HepG2 (cell line): Measurements from ENCODE around the gene DBN1. TPM values are rescaled to one million over a fixed set of nuclear protein-coding genes. Genes with fewer than 3 reads are reported as not detected.

Experiments used
- ARHGAP35 ChIP-seq: sonication (generic); formaldehyde crosslinking; IDR thresholded peaks from 2 replicates; pipeline ENCODE4 v1.9.0; 2022; ENCODE audit warnings: mild to moderate bottlenecking, inconsistent platforms, moderate library complexity, missing genetic modification reagents, borderline replicate concordance
- HMG20B ChIP-seq: conservative IDR thresholded peaks from 2 replicates; pipeline ENCODE4 v1.6.1; 2016; ENCODE audit warnings: missing genetic modification reagents, missing compliant biosample characterization
- HOXD1 ChIP-seq: sonication (generic); formaldehyde crosslinking; IDR thresholded peaks from 2 replicates; pipeline ENCODE4 v1.5.0; 2020; ENCODE audit warnings: missing genetic modification reagents
- MAFF ChIP-seq: IDR thresholded peaks from 2 replicates; pipeline ENCODE4 v1.6.1; 2011; ENCODE audit warnings: low read depth, low read length, improper control_type of control experiment
- MED1 ChIP-seq: sonication (generic); formaldehyde crosslinking; IDR thresholded peaks from 2 replicates; pipeline ENCODE4 v1.4.0; 2020; ENCODE audit warnings: missing genetic modification reagents
- MEF2D ChIP-seq: sonication (generic); formaldehyde crosslinking; IDR thresholded peaks from 2 replicates; pipeline ENCODE4 v1.5.1; 2020; ENCODE audit warnings: mild to moderate bottlenecking, missing genetic modification reagents
- SNAPC2 ChIP-seq: sonication (generic); formaldehyde crosslinking; IDR thresholded peaks from 2 replicates; pipeline ENCODE4 v1.8.1; 2022; ENCODE audit warnings: mild to moderate bottlenecking, missing genetic modification reagents
- TBX2 ChIP-seq: sonication (generic); formaldehyde crosslinking; IDR thresholded peaks from 2 replicates; pipeline ENCODE4 v1.5.0; 2020; ENCODE audit warnings: missing genetic modification reagents, mild to moderate bottlenecking, borderline replicate concordance
- THYN1 ChIP-seq: sonication (generic); formaldehyde crosslinking; IDR thresholded peaks from 2 replicates; pipeline ENCODE4 v1.8.1; 2023; ENCODE audit warnings: low read depth, mild to moderate bottlenecking, moderate library complexity, missing genetic modification reagents, borderline replicate concordance
- ZNF205 ChIP-seq: IDR thresholded peaks from 2 replicates; pipeline ENCODE4 v1.6.1; 2018; ENCODE audit warnings: missing biosample characterization, missing genetic modification reagents
- ZNF274 ChIP-seq: sonication (generic); formaldehyde crosslinking; IDR thresholded peaks from 2 replicates; pipeline ENCODE4 v1.5.1; 2020; ENCODE audit warnings: mild to moderate bottlenecking, missing genetic modification reagents
- ZNF331 ChIP-seq: sonication (generic); formaldehyde crosslinking; IDR thresholded peaks from 2 replicates; pipeline ENCODE4 v1.4.0; 2020; ENCODE audit warnings: missing genetic modification reagents
- ZNF547 ChIP-seq: sonication (generic); formaldehyde crosslinking; IDR thresholded peaks from 2 replicates; pipeline ENCODE4 v1.5.1; 2020; ENCODE audit warnings: mild to moderate bottlenecking, missing genetic modification reagents
- ZNF644 ChIP-seq: IDR thresholded peaks from 2 replicates; pipeline ENCODE4 v1.6.1; 2016; ENCODE audit warnings: low read depth
- ZNF788 ChIP-seq: sonication (generic); formaldehyde crosslinking; IDR thresholded peaks from 2 replicates; pipeline ENCODE4 v1.5.0; 2020; ENCODE audit warnings: mild to moderate bottlenecking, missing genetic modification reagents, borderline replicate concordance
- polyA plus RNA-seq, 8 experiments: library from polyadenylated mRNA; depleted of rRNA in 3 of 8; stranded (reverse) in 7 of 8; unstranded in 1 of 8; fragments of >200 nt; fragmentation: Illumina TruSeq in 4 of 8; extraction: Trizol in 4 of 8; gene quantifications; 2 replicates each; pipeline versions ENCODE4 v1.2.1 to v1.2.3, GENCODE V29; 2011 to 2016; ENCODE audit warnings: low read depth in 4 of 8, missing spikeins in 1 of 8, mixed read lengths in 1 of 8; ENCODE audit not compliant: insufficient read depth in 1 of 8
- total RNA-seq, 5 experiments: library from RNA; depleted of rRNA; stranded (reverse); fragments of >200 nt; fragmentation: Illumina TruSeq; extraction: Trizol; gene quantifications; 2 replicates each; pipeline ENCODE4 v1.2.3, GENCODE V29; 2016; ENCODE audit warnings: low read depth in 1 of 5
- TF ChIP-seq, protein P1 (sequence below): sonication (generic); formaldehyde crosslinking; IDR thresholded peaks from 2 replicates; pipeline ENCODE4 v1.4.0; 2020; ENCODE audit warnings: mild to moderate bottlenecking, missing genetic modification reagents
- TF ChIP-seq, protein P2 (sequence below): sonication (generic); formaldehyde crosslinking; conservative IDR thresholded peaks from 2 replicates; pipeline ENCODE4 v1.4.0; 2020; ENCODE audit warnings: missing genetic modification reagents
- TF ChIP-seq, protein P3 (sequence below): sonication (generic); formaldehyde crosslinking; IDR thresholded peaks from 2 replicates; pipeline ENCODE4 v1.4.0; 2020; ENCODE audit warnings: mild to moderate bottlenecking, missing genetic modification reagents, borderline replicate concordance
- TF ChIP-seq, protein P4 (sequence below): sonication (generic); formaldehyde crosslinking; IDR thresholded peaks from 2 replicates; pipeline ENCODE4 v1.9.0; 2021; ENCODE audit warnings: missing genetic modification reagents, borderline replicate concordance
- TF ChIP-seq, protein P5 (sequence below): sonication (generic); formaldehyde crosslinking; conservative IDR thresholded peaks from 2 replicates; pipeline ENCODE4 v1.4.0; 2020; ENCODE audit warnings: missing genetic modification reagents

The DBN1 gene
- total and polyA plus RNA-seq, 2 of the 13 experiments (the other 11 are each of a cell fraction or from before 2014, with no cell fraction given), result 27.0 to 37.3 TPM

DNA sequence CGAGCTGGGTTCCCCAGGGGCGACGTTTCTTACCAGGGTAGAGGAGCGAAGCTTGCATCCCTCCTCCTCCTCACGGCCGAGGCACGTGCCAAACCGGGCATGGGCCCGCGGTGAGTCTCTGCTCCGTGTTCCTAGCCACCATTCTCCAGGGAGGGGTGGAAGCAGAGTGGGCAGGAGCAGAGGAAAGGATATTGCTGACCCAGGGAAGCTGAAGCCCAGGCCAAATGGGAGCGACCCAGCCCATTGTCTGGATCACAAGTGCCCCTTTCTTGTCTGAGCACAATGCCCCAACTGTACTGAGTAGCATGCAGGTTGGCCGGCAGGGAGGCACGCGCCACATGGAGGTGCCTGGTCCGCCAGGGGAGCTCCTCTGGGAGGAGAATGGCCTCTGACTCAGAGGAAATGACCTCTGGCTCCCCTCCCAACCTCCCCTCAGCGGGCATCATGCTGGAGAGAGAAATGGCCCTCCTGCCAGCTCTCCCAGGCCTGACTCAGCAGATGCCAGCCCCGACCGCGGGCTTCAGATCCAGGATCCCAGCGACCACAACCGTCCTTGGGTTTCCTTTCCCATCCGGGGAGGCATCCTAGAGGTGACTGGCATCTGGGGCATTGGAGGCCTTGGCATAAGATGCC lies 25.7 kb downstream of the DBN1 start (continued):
- TF ChIP-seq ZNF274, result 0 out of 2 replicates have a peak, but pooled peaks have one; percentile 36
- 0 out of 2 replicates have a peak, but pooled peaks have one; percentile 21 for TF ChIP-seq HMG20B (CRISPR knock-in tag)
- TF ChIP-seq ZNF788 (CRISPR knock-in tag), result peak; percentile 40; the same call in 1 of the 2 replicates
- no peak for TF ChIP-seq ARHGAP35
- TF ChIP-seq, protein P1, sequence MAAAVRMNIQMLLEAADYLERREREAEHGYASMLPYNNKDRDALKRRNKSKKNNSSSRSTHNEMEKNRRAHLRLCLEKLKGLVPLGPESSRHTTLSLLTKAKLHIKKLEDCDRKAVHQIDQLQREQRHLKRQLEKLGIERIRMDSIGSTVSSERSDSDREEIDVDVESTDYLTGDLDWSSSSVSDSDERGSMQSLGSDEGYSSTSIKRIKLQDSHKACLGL (CRISPR knock-in tag), result peak; percentile 45; the same call in 1 of the 2 replicates
- TF ChIP-seq, protein P2, sequence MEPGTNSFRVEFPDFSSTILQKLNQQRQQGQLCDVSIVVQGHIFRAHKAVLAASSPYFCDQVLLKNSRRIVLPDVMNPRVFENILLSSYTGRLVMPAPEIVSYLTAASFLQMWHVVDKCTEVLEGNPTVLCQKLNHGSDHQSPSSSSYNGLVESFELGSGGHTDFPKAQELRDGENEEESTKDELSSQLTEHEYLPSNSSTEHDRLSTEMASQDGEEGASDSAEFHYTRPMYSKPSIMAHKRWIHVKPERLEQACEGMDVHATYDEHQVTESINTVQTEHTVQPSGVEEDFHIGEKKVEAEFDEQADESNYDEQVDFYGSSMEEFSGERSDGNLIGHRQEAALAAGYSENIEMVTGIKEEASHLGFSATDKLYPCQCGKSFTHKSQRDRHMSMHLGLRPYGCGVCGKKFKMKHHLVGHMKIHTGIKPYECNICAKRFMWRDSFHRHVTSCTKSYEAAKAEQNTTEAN, result no peak
- TF ChIP-seq THYN1 (CRISPR knock-in tag), result no peak
- TF ChIP-seq TBX2 (CRISPR knock-in tag), result peak; percentile 62; the same call in 1 of the 2 replicates
- TF ChIP-seq, protein P3, sequence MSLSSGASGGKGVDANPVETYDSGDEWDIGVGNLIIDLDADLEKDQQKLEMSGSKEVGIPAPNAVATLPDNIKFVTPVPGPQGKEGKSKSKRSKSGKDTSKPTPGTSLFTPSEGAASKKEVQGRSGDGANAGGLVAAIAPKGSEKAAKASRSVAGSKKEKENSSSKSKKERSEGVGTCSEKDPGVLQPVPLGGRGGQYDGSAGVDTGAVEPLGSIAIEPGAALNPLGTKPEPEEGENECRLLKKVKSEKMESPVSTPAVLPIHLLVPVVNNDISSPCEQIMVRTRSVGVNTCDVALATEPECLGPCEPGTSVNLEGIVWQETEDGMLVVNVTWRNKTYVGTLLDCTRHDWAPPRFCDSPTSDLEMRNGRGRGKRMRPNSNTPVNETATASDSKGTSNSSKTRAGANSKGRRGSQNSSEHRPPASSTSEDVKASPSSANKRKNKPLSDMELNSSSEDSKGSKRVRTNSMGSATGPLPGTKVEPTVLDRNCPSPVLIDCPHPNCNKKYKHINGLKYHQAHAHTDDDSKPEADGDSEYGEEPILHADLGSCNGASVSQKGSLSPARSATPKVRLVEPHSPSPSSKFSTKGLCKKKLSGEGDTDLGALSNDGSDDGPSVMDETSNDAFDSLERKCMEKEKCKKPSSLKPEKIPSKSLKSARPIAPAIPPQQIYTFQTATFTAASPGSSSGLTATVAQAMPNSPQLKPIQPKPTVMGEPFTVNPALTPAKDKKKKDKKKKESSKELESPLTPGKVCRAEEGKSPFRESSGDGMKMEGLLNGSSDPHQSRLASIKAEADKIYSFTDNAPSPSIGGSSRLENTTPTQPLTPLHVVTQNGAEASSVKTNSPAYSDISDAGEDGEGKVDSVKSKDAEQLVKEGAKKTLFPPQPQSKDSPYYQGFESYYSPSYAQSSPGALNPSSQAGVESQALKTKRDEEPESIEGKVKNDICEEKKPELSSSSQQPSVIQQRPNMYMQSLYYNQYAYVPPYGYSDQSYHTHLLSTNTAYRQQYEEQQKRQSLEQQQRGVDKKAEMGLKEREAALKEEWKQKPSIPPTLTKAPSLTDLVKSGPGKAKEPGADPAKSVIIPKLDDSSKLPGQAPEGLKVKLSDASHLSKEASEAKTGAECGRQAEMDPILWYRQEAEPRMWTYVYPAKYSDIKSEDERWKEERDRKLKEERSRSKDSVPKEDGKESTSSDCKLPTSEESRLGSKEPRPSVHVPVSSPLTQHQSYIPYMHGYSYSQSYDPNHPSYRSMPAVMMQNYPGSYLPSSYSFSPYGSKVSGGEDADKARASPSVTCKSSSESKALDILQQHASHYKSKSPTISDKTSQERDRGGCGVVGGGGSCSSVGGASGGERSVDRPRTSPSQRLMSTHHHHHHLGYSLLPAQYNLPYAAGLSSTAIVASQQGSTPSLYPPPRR (CRISPR knock-in tag), result peak; percentile 60; the same call in 1 of the 2 replicates
- TF ChIP-seq, protein P4, sequence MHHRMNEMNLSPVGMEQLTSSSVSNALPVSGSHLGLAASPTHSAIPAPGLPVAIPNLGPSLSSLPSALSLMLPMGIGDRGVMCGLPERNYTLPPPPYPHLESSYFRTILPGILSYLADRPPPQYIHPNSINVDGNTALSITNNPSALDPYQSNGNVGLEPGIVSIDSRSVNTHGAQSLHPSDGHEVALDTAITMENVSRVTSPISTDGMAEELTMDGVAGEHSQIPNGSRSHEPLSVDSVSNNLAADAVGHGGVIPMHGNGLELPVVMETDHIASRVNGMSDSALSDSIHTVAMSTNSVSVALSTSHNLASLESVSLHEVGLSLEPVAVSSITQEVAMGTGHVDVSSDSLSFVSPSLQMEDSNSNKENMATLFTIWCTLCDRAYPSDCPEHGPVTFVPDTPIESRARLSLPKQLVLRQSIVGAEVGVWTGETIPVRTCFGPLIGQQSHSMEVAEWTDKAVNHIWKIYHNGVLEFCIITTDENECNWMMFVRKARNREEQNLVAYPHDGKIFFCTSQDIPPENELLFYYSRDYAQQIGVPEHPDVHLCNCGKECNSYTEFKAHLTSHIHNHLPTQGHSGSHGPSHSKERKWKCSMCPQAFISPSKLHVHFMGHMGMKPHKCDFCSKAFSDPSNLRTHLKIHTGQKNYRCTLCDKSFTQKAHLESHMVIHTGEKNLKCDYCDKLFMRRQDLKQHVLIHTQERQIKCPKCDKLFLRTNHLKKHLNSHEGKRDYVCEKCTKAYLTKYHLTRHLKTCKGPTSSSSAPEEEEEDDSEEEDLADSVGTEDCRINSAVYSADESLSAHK (CRISPR knock-in tag), result no peak
- TF ChIP-seq, protein P5, sequence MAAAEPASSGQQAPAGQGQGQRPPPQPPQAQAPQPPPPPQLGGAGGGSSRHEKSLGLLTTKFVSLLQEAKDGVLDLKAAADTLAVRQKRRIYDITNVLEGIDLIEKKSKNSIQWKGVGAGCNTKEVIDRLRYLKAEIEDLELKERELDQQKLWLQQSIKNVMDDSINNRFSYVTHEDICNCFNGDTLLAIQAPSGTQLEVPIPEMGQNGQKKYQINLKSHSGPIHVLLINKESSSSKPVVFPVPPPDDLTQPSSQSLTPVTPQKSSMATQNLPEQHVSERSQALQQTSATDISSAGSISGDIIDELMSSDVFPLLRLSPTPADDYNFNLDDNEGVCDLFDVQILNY (CRISPR knock-in tag), result no peak
- TF ChIP-seq ZNF547 (CRISPR knock-in tag), result peak; percentile 33; the same call in 1 of the 2 replicates
- no peak for TF ChIP-seq MEF2D (CRISPR knock-in tag)
- 0 out of 2 replicates have a peak, but pooled peaks have one; percentile 35 for TF ChIP-seq ZNF644 (CRISPR knock-in tag)
- peak; percentile 88 for TF ChIP-seq ZNF205 (CRISPR knock-in tag)
- TF ChIP-seq MAFF, result peak; percentile 24
- TF ChIP-seq SNAPC2 (CRISPR knock-in tag), result no peak
- peak; percentile 7; the same call in 1 of the 2 replicates for TF ChIP-seq HOXD1
- TF ChIP-seq ZNF331 (CRISPR knock-in tag), result peak; percentile 35; the same call in 1 of the 2 replicates
- peak; percentile 27; the same call in 1 of the 2 replicates for TF ChIP-seq MED1 (CRISPR knock-in tag)
